ENCODE data around the gene C3orf20.

- TF ChIP-seq YY1 (IDR thresholded peaks at IDR 0.05; ENCODE audit: insufficient read depth, insufficient read length) = no peak
- no peak for TF ChIP-seq ZNF274 (IDR thresholded peaks at IDR 0.05; ENCODE audit: low read depth, low read length)
Observed at GRCh38 chr3:14768881-14769280, 93.9 kb downstream of the C3orf20 start.
